Peyer's patch (tissue), 4 donors: ENCODE data around the gene MRNIP. TPM values are rescaled to one million over a fixed set of nuclear protein-coding genes. Genes with fewer than 3 reads are reported as not detected.
A peak's percentile ranks its signal among the peaks of the same experiment; 100 is the strongest.

Experiments used
- DNase-seq, 3 donors: peaks; one replicate each; pipeline ENCODE4 v3.0.0-alpha.2; 2017 to 2019
- H3K27ac ChIP-seq, 4 donors: fragments of 200-600 bp; sonication (generic); one replicate each; pipeline ENCODE4 v1.5.1; 2016 to 2019
- H3K27me3 ChIP-seq, 2 donors: fragments of 200-600 bp; sonication (generic); one replicate each; pipeline ENCODE4 v1.5.1; 2019
- H3K36me3 ChIP-seq, 3 donors: fragments of 200-600 bp; sonication (generic); one replicate each; pipeline ENCODE4 v1.5.1; 2016 to 2019
- H3K4me1 ChIP-seq, 4 donors: fragments of 200-600 bp; sonication (generic); one replicate each; pipeline ENCODE4 v1.5.1; 2016 to 2019
- H3K4me3 ChIP-seq, 4 donors: fragments of 200-600 bp; sonication (generic); 1 replicate in 3 of 4; 2 replicates in 1 of 4; pipeline ENCODE4 v1.5.1; 2016 to 2019; ENCODE audit warnings: mild to moderate bottlenecking in 1 of 4
- H3K9me3 ChIP-seq, 4 donors: fragments of 200-600 bp; sonication (generic); one replicate each; pipeline ENCODE4 v1.5.1; 2016 to 2019; ENCODE audit warnings: mild to moderate bottlenecking in 1 of 4
- CTCF ChIP-seq, 6 experiments: fragments of 450-650 bp in 4 of 6; fragments of 200-600 bp in 2 of 6; sonication (generic) in 1 of 6; IDR thresholded peaks; one replicate each; pipeline ENCODE4 v1.5.1; 2017 to 2019; ENCODE audit warnings: antibody characterized with exemption in 6 of 6, mild to moderate bottlenecking in 3 of 6, moderate library complexity in 1 of 6
- POLR2A ChIP-seq, 2 donors: fragments of 450-650 bp; IDR thresholded peaks; one replicate each; pipeline ENCODE4 v1.5.1; 2017; ENCODE audit warnings: antibody characterized with exemption in 2 of 2, mild to moderate bottlenecking in 2 of 2, moderate library complexity in 2 of 2
- total RNA-seq, 4 donors: library from RNA; depleted of rRNA; stranded (reverse); fragments of >200 nt; gene quantifications; one replicate each; pipeline ENCODE4 v1.1.0, GENCODE V29; 2016

MRNIP gene
- total RNA-seq, 4 donors from 2014 or later: 21.5 to 120 (median 68.3) TPM

GRCh38 chr5:179814090-179814489, 44.5 kb downstream of the MRNIP start:
- no peak for DNase-seq
- Histone ChIP-seq H3K36me3 (no peaks in the 10 kb centered on the region), H3K4me1 (peaks cover 5 to 25% (median 12%) of the 10 kb centered on the region in 4 donors), H3K9me3 (no peaks in the 10 kb centered on the region), H3K27me3 (no peaks in the 10 kb centered on the region), H3K27ac (no peak overlapping the region), H3K4me3 (no peak overlapping the region)
- no peak for TF ChIP-seq CTCF (IDR thresholded peaks at IDR 0.05)
- no peak for TF ChIP-seq POLR2A (IDR thresholded peaks at IDR 0.05)

DNA sequence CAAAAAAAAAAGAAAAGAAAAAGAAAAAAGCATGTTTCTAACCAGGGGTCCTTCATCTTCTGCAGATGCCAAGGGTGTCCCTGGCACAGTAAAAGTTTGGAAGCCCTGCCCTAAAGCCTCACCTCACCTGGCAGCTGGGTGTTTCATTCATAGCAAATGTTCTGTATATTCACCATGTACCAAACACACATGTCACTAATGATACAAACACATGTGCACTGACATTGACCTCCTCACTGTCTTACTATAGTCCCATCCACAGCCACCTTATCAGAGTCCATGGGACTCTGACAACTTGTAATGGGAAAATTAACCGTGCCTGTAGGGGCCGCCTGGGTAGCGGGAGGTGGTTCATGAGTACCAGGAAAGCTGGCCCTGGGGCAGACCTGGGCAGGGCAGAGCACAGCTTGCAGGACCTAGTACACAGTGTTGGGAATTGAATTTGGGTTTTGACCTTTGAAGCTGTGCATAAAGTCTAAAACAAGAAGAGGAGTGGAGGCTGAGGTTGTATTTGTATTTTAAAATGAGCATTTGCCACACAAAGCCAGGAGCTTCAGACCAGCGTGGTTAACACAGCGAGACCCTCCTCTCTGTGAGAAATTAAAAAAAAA, 45.5 kb downstream of the MRNIP start:
- H3K9me3 ChIP-seq: no peaks in the 10 kb centered on the region
- H3K27ac ChIP-seq: no peak overlapping the region
- H3K27me3 ChIP-seq: no peaks in the 10 kb centered on the region
- peaks cover under 1 to 19% (median 6%) of the 10 kb centered on the region in 4 donors for H3K4me1 ChIP-seq
- TF ChIP-seq POLR2A (IDR thresholded peaks at IDR 0.05): no peak
- no peak for TF ChIP-seq CTCF (IDR thresholded peaks at IDR 0.05)
- no peaks in the 10 kb centered on the region for H3K36me3 ChIP-seq
- DNase-seq: no peak
- H3K4me3 ChIP-seq: no peak overlapping the region

- no peaks in the 10 kb centered on the region for H3K9me3 ChIP-seq
- TF ChIP-seq CTCF (IDR thresholded peaks at IDR 0.05): no peak
- TF ChIP-seq POLR2A (IDR thresholded peaks at IDR 0.05): no peak
- H3K4me1 ChIP-seq: peaks cover 0 to 19% (median 7%) of the 10 kb centered on the region in 4 donors
- H3K27ac ChIP-seq: no peak overlapping the region
- no peaks in the 10 kb centered on the region for H3K27me3 ChIP-seq
- H3K4me3 ChIP-seq: no peak overlapping the region
- no peaks in the 10 kb centered on the region for H3K36me3 ChIP-seq
- DNase-seq: no peak
Observed at GRCh38 chr5:179812135-179812825, 46.3 kb downstream of the MRNIP start.

DNA sequence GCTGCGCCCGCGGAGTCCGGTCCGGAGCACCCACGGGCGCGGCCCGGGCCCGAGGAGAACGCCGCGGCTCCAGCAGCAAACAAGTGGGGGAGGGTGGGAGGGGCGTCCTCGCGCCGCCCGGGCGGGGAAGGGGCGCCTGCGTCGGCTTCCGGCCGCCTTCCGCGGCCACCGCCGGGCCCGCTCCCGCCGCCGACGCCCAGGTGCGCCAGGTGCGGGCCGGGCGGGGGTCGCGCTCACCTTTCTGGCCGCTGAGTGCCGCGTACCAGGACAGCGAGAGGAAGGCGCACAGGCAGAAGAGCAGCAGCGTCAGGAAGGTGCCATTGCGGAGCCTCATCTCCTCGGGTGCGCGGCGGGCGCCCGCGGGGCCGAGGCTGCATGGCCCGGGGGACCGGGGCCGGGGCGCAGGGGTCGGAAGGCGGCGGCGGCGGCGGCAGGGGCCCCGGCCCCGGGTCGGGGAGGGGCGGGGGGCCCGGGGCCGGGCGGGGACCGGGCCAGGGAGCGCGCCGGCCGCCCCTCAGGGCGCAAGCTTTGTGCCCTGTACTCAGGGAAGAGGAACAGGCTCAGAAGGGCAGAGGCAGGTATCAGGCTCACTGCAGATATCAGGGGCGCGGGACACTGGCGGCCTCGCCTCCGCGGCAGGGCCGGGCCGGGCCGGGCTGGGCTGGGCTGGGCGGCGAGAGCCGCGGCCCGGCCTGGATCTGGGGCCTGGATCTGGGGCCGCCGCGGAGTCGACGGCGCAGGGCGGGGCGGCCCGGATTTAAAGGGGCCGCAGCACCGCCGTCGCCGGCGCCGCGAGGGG, 52.2 kb downstream of the MRNIP start, which contains the start of gene MGAT4B:
Gene MGAT4B, minus strand, starts transcription at position 617 of the 799 bp plus-strand sequence. Its CDS starts 283 bp downstream, at position 334.
- TF ChIP-seq CTCF (IDR thresholded peaks at IDR 0.05) (peak in 1 of 6 experiments; percentile 12), POLR2A (IDR thresholded peaks at IDR 0.05) (peak in 1 of 2 donors; percentile 81)
- Histone ChIP-seq H3K4me1 (peaks cover 13 to 51% (median 30%) of the 10 kb centered on the region in 4 donors), H3K9me3 (no peaks in the 10 kb centered on the region), H3K4me3 (peak within 1 kb of the TSS; percentile 85 to 98 (median 94)), H3K27me3 (no peaks in the 10 kb centered on the region), H3K36me3 (peaks cover 0 to 13% (median 0%) of the 10 kb centered on the region in 3 donors), H3K27ac (peak within 1 kb of the TSS; percentile 95 to 100 (median 96))
- peak; percentile 65 to 90 (median 88) for DNase-seq

DNA sequence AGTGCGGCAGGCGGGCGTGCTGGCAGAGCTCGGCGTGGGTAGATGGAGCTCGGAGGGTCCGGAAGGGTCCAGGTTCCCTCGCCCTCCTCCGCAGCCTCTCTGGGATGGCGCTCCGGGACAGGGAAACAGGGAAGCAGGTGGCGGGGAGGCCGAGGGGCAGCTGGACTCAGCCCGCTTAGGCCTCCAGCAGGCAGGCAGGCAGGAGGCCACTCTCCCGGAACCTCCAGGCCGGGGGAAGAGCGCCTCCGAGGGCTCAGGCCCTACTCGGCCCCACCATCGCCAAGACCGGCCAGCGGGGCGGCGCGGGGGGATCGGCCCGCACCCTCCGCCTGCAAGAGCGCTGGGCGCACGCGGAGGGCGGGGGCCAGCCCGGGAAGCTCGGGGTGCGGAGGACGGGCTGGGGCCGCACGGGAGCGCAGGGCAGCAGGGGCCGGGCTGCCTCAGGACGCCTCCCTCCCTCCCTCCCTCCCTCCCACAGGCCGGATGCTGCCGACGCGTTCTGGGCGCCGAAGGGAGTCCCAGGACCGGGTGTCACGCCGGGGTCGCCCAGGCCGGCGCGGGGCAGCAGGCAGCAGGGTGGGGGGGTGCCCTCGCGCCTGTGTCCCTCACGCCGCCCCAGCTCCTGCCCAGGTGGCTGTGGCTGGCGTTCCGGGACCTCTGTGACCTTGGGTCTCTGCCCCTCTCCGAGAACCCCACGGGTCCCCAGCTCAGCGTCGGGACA, 52.9 kb downstream of the MRNIP start:
- Histone ChIP-seq H3K4me3 (peak overlapping the region; percentile 85 to 98 (median 94)), H3K27me3 (no peaks in the 10 kb centered on the region), H3K27ac (peak overlapping the region; percentile 95 to 100 (median 96)), H3K9me3 (no peaks in the 10 kb centered on the region), H3K36me3 (peaks cover 0 to 21% (median 0%) of the 10 kb centered on the region in 3 donors), H3K4me1 (peaks cover 13 to 54% (median 30%) of the 10 kb centered on the region in 4 donors)
- DNase-seq: peak in 1 of 3 donors; percentile 77
- TF ChIP-seq POLR2A (IDR thresholded peaks at IDR 0.05): peak in 1 of 2 donors; percentile 9
- TF ChIP-seq CTCF (IDR thresholded peaks at IDR 0.05): no peak
